ENCODE results near the gene SLC22A23. TPM values are rescaled to one million over a fixed set of nuclear protein-coding genes. Genes with fewer than 3 reads are reported as not detected.

Gene SLC22A23
- total RNA-seq, 4 donors from 2014 or later, result 7.1 to 9.6 (median 8.2) TPM

GRCh38 chr6:3291987-3292386 is 164.9 kb downstream of the SLC22A23 start:
- Histone ChIP-seq H3K9me3 (no peaks in the 10 kb centered on the region), H3K27ac (no peak overlapping the region), H3K27me3 (no peaks in the 10 kb centered on the region), H3K4me1 (peaks cover 0 to 7% (median 0%) of the 10 kb centered on the region in 4 donors), H3K4me3 (no peak overlapping the region), H3K36me3 (peaks cover 0 to 4% (median 0%) of the 10 kb centered on the region in 3 donors)
- DNase-seq (ENCODE audit: low spot score in 2 of 2), result no peak
- TF ChIP-seq, protein P1, sequence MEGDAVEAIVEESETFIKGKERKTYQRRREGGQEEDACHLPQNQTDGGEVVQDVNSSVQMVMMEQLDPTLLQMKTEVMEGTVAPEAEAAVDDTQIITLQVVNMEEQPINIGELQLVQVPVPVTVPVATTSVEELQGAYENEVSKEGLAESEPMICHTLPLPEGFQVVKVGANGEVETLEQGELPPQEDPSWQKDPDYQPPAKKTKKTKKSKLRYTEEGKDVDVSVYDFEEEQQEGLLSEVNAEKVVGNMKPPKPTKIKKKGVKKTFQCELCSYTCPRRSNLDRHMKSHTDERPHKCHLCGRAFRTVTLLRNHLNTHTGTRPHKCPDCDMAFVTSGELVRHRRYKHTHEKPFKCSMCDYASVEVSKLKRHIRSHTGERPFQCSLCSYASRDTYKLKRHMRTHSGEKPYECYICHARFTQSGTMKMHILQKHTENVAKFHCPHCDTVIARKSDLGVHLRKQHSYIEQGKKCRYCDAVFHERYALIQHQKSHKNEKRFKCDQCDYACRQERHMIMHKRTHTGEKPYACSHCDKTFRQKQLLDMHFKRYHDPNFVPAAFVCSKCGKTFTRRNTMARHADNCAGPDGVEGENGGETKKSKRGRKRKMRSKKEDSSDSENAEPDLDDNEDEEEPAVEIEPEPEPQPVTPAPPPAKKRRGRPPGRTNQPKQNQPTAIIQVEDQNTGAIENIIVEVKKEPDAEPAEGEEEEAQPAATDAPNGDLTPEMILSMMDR (IDR thresholded peaks at IDR 0.05), result no peak
- no peak for TF ChIP-seq EP300 (IDR thresholded peaks at IDR 0.05)
- no peak for TF ChIP-seq POLR2A (IDR thresholded peaks at IDR 0.05)
- 94 to 96% methylated on average over 7 of the region's 7 CpGs for WGBS, 2 donors

- H3K9me3 ChIP-seq, result no peaks in the 10 kb centered on the region
- H3K4me3 ChIP-seq, result no peak overlapping the region
- 86 to 89% methylated on average over 4 of the region's 4 CpGs for WGBS, 2 donors
- DNase-seq (ENCODE audit: low spot score in 2 of 2), result no peak
- H3K27me3 ChIP-seq, result no peaks in the 10 kb centered on the region
- H3K36me3 ChIP-seq, result peaks cover 0 to 8% (median 0%) of the 10 kb centered on the region in 3 donors
- no peak for TF ChIP-seq EP300 (IDR thresholded peaks at IDR 0.05)
- no peak for TF ChIP-seq POLR2A (IDR thresholded peaks at IDR 0.05)
- TF ChIP-seq, protein P1 (IDR thresholded peaks at IDR 0.05), result no peak
- H3K4me1 ChIP-seq, result peaks cover 0 to 7% (median 0%) of the 10 kb centered on the region in 4 donors
- H3K27ac ChIP-seq, result no peak overlapping the region
Measured at GRCh38 chr6:3291346-3291745, 165.5 kb downstream of the SLC22A23 start.

DNA sequence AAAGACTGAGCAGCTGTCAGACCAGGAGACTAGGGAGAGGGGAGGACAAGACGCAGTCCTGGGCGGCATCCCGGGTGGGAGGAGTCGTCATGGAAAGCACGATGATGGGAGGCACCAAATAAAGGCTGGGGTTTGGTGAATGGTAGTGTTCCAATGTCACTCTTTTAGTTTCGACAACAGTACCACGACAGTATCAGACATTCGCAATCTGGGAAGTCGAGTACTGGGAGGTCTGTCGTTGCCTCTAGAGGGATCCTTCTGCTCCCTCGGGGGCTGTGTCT is 166.0 kb downstream of the SLC22A23 start:
- no peak for DNase-seq (ENCODE audit: low spot score in 2 of 2)
- whole genome bisulfite sequencing, 2 donors, result 82 to 85% methylated on average over 11 of the region's 11 CpGs

GRCh38 chr6:3290149-3290930 is 166.5 kb downstream of the SLC22A23 start:
- Histone ChIP-seq H3K27me3 (no peaks in the 10 kb centered on the region), H3K9me3 (no peaks in the 10 kb centered on the region), H3K4me3 (no peak overlapping the region), H3K4me1 (peaks cover 0 to 4% (median 0%) of the 10 kb centered on the region in 4 donors), H3K27ac (no peak overlapping the region), H3K36me3 (peaks cover 0 to 8% (median 0%) of the 10 kb centered on the region in 3 donors)
- TF ChIP-seq, protein P1 (IDR thresholded peaks at IDR 0.05), result no peak
- TF ChIP-seq EP300 (IDR thresholded peaks at IDR 0.05) (no peak), POLR2A (IDR thresholded peaks at IDR 0.05) (no peak)
- no peak for DNase-seq (ENCODE audit: low spot score in 2 of 2)
- WGBS, 2 donors, result 85 to 86% methylated on average over 15 of the region's 15 CpGs

More for the DNA sequence above, 166.0 kb downstream of the SLC22A23 start:
- Histone ChIP-seq H3K9me3 (no peaks in the 10 kb centered on the region), H3K4me1 (peaks cover 0 to 7% (median 0%) of the 10 kb centered on the region in 4 donors), H3K27ac (no peak overlapping the region), H3K27me3 (no peaks in the 10 kb centered on the region), H3K36me3 (peaks cover 0 to 8% (median 0%) of the 10 kb centered on the region in 3 donors), H3K4me3 (no peak overlapping the region)
- TF ChIP-seq POLR2A (IDR thresholded peaks at IDR 0.05), result no peak
- no peak for TF ChIP-seq EP300 (IDR thresholded peaks at IDR 0.05)
- TF ChIP-seq, protein P1 (IDR thresholded peaks at IDR 0.05), result no peak

GRCh38 chr6:3289664-3290055 is 167.2 kb downstream of the SLC22A23 start:
- Histone ChIP-seq H3K4me1 (peaks cover 0 to 9% (median 0%) of the 10 kb centered on the region in 4 donors), H3K27me3 (no peaks in the 10 kb centered on the region), H3K36me3 (peaks cover 0 to 8% (median 0%) of the 10 kb centered on the region in 3 donors), H3K27ac (no peak overlapping the region), H3K4me3 (no peak overlapping the region), H3K9me3 (no peaks in the 10 kb centered on the region)
- TF ChIP-seq POLR2A (IDR thresholded peaks at IDR 0.05) (no peak), EP300 (IDR thresholded peaks at IDR 0.05) (no peak)
- TF ChIP-seq, protein P1 (IDR thresholded peaks at IDR 0.05), result no peak
- DNase-seq (ENCODE audit: low spot score in 2 of 2), result no peak
- 81 to 82% methylated on average over 7 of the region's 7 CpGs for WGBS, 2 donors
